GM12873 (cell line): Measurements from ENCODE around the gene SIRT5.

ENCODE experiments used
- TF ChIP-seq, protein P1 (sequence below): IDR thresholded peaks from 2 replicates; pipeline ENCODE4 v1.5.1; 2012; ENCODE audit warnings: low read depth, mild to moderate bottlenecking, moderate library complexity, low read length, control low read depth; ENCODE audit not compliant: insufficient read depth; ENCODE audit errors: missing control alignments

SIRT5 gene

DNA sequence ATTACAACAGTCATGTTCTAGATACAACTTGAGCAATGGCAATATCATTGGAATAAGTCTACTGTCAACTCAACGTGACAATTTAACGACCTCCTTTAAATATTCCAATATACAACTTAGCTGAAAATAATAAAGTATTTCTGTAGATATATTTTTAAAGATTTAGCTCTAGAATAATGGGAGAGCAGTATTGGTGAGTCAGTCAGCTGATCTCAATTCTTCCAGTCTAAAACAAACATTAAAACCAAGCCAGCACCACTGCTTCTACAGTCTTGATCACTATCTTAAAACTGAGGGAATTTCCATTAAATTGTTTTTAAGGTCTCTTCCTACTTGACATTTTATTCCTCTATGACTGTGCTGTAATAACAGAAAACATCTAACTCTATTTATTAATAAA lies 78.9 kb downstream of the SIRT5 start:
- TF ChIP-seq, protein P1, sequence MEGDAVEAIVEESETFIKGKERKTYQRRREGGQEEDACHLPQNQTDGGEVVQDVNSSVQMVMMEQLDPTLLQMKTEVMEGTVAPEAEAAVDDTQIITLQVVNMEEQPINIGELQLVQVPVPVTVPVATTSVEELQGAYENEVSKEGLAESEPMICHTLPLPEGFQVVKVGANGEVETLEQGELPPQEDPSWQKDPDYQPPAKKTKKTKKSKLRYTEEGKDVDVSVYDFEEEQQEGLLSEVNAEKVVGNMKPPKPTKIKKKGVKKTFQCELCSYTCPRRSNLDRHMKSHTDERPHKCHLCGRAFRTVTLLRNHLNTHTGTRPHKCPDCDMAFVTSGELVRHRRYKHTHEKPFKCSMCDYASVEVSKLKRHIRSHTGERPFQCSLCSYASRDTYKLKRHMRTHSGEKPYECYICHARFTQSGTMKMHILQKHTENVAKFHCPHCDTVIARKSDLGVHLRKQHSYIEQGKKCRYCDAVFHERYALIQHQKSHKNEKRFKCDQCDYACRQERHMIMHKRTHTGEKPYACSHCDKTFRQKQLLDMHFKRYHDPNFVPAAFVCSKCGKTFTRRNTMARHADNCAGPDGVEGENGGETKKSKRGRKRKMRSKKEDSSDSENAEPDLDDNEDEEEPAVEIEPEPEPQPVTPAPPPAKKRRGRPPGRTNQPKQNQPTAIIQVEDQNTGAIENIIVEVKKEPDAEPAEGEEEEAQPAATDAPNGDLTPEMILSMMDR, result no peak

DNA sequence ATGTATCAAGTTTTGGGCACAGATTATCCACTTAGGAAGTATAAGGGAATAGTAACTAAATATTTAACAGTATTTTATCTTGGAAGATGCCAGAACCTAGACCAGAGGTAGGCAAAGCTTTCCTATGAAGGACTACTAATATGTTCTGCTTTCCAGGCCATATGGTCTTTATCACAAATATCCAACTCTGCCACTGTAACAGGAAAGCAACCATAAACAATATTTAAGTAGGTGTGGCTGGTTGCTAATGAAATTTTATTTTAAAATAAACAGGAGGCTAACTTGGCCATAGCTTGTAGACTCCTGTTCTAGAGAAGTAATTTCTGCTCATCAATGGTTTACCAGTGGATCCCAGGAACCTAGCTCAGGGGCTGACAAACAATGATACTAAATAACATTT lies 80.1 kb downstream of the SIRT5 start:
- TF ChIP-seq, protein P1, result no peak

DNA sequence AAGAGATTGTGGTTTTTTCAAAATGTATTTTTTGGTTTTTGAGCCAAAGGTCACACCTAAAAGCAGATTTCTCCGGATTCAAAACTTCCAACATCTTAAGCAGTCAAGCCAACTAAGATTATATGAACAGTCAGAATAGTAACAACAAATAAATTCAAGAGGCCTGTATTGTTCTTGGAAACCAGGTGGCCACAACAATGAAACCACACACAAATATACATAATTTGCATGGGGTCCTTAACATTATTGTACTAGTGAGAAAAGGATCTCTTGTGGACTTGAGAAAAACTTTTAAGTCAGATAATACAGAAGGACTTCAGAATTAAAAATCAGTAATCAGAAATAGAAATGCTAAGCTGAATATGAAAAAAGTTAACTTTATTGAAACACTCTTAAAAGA lies 81.3 kb downstream of the SIRT5 start:
- TF ChIP-seq, protein P1, result no peak

DNA sequence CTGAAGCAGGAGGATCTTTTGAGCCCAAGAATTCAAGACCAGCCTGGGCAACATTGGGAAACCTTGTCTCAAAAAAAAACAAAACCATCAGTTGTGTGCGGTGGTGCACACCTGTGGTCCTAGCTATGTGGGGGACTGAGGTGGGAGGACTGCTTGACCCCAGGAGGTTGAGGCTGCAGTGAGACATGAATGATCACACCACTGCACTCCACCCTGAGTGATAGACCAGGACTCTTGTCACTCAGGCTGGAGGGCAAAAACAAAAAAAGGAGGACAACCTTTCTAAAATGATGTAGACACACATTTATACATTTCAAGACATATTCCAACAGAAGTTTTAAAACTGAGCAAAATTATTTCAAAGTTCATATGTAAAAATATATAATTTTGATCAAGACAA lies 85.9 kb downstream of the SIRT5 start:
- TF ChIP-seq, protein P1, result no peak

DNA sequence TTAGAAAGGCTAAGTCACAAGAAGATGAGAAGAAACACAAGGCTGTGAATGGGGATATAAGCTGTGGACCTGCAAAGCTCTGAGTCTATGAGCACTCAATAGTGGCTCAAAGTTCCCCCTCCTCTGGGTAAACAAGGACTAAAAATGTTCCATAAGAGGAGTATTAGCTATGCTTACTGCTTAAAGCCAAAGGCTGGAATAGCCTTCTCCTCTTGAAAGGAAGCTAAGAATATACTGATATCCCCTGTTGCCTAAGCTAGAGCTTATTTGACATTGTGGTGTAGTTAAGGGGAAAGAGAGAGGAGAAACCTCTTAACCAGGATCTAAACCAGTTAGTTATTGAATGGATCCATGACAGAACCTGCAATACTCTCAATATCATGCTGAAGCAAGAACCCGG lies 86.5 kb downstream of the SIRT5 start:
- TF ChIP-seq, protein P1, result no peak

DNA sequence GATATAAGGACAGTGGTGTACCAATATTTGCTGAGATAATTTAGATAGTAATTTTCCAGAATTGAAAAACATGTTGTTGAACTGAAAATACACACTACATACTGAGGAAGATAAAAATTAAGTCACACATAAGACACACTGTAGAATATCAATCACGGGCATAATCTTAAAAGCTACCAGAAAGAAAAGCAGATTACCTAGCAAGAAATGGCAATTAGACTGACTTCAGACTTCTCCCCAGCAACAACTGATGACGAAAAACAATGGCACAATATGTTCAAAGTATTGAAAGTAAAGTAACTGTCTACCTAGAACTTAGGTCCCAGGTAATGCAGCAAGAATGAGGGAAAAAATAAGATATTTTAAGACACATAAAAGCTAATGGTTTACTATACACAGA lies 87.2 kb downstream of the SIRT5 start:
- TF ChIP-seq, protein P1, result no peak

DNA sequence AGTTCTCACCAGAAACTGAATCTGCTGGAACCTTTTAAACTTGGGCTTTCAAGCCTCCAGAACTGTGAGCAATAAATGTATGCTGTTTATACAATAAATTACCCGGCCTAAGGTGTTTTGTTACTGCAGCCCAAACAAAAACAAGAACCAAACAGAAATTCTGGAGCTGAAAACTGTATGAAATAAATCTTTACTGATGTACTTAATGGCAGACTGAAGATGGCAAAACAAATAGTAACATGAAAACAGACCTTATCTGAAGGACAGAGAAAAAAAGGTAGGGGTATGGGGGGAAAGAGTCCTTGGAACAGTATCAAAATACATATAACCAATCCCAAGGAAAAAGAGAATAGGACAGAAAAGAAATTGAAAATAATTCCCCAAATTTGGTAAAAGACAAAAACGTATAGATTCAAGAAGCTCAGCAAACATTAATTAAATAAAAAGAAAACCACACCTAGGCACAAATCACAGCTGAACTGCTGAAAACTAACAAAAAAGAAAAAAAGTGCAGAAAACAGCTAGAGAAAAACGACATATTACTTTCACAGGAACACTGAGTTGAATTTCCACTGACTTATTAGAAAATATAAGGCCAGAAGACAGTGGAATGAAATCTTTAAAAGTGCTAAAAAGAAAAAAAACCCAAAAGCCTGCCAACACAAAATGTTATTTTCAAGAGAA lies 88.4 kb downstream of the SIRT5 start:
- TF ChIP-seq, protein P1, result no peak

DNA sequence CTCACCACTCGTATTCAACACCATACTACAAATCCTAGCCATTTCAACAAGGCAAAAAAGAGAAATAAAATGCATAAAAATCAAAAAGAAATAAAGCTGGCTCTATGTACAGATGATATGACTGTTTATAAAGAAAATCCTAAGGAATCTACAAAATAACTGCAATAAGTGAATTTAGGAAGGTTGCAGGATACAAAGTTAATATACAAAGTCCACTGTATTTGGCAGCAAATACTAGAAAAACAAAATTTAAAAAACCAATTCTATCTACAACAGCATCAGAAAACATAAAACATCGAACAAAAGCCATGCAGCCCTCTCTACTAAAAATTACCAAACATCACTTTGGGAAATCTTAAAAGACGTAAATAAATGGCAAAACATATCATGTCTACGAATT lies 89.6 kb downstream of the SIRT5 start:
- TF ChIP-seq, protein P1, result no peak
